Measurements from ENCODE around the gene RNF13.
"Not testable (repeated sequence)": the region's sequence is repeated elsewhere in the genome, so short reads cannot be mapped to it uniquely, and the experiment has no call there.

RNF13 gene

DNA sequence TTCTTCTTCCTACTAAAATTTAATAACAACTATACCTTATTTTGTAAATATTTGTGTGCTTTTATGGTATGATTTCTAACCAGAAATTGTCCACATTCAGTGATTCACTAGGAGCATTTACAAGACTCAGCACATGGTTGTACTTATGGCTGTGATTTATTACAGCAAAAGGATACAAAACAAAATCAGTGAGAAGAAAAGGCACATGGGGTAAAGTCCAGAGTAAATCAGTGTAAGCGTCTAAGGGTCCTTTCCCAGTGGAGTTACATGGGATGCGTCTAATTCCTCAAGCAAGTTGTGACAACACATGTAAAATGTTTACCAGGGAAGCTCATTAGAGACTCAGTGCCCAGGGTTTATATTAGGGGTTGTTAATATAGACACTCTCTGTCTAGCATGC lies 31.1 kb downstream of the RNF13 start:
- no peak for DNase-seq

DNA sequence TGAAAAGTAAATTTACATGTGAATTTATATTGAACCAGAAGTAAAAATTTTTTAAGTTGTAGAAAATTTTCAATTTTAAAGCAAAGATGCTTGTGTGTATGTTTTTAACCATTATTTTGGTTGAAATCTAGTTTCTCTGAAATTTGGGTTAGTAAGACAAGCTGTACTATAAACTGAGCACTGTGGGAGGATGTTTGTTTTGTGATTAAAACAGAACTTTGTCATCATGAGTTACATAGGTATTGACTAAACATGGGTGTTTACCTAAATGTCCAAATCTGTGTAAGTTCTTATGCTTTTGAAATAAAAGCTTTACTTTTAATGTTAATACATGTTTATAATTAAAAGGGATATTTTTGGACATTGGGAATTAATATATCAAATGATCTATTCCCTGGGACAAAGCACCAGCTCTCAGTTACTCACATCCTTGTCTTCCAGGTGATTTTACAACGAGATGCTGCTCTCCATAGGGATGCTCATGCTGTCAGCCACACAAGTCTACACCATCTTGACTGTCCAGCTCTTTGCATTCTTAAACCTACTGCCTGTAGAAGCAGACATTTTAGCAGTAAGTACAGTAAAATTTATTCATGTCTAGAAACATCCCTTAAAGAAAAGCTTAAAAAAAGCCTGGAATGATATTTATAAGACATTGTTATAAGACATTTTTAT lies 32.7 kb downstream of the RNF13 start:
- DNase-seq = no peak

DNA sequence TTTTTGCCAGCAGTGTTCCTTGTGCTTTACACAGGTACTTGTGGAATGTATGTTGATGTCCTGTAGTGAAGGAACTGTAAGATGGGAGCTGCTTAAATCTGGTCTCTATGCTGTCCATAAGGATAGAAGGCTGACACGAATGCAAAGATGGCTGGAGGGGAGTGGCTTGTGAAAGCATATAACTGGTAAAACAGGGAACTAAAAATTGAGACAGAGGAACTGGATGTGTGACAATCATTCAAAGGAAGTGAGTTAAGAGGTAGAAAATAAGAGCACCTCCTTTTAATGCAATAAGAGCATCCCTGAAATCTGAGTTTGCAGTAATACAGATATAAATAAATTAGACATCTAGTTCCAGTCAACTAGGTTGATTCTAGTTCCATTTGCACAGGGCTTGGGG lies 35.2 kb downstream of the RNF13 start:
- no peak for DNase-seq

DNA sequence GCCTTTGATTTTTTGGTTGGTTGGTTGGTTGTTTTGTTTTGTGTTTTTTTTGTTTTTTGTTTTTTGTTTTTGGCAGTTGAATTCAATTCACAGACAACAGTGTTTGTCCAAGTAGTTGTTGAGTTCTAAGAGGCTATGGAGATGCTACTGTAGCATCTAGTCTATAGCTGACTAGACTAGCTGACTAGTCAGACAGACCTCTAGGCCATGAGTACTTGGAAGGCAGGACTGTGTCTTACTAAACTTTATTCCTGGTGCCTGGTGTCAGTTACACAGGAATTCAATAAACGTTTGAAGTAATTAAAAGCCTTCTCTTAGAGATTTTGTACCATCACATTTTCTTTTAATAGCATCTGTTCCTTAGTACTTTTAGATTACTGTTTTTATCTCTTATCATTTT lies 35.7 kb downstream of the RNF13 start:
- no peak for DNase-seq

DNA sequence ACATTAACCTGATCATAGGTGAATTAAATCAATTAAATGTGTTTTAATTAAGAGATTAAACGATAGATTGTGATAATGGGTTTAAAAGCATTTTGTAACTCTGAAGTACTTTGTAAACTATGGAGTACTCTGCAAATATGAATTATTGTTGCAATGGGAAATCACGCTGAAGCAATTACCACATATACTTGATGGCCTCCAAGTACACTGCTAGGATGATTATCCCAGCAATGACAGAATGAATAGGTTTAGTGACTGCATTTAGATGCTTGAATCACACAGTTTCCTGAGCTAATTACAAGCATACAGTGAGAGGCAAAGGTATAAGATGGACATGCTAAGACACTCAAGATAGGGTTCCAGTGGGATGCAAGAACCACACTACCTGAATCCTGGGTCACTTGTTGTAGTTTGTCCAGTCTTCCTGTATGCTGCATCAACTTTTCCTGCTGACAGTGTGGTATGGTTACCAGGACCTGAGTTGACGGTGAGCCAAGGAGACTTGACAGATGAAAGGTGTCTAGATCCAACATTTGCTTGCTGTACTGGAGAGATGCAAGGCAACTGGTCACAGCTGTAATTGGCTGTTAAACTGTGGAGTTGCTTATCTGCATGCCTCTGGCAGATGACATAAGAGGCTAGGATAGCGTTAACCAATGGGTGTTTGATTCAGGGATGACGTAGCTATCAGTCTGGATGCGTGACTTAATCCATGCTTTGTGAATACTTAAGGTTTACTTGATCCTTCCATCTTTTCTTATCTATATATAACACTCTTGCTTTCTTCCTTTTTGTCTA lies 38.0 kb downstream of the RNF13 start:
- no peak for DNase-seq

DNA sequence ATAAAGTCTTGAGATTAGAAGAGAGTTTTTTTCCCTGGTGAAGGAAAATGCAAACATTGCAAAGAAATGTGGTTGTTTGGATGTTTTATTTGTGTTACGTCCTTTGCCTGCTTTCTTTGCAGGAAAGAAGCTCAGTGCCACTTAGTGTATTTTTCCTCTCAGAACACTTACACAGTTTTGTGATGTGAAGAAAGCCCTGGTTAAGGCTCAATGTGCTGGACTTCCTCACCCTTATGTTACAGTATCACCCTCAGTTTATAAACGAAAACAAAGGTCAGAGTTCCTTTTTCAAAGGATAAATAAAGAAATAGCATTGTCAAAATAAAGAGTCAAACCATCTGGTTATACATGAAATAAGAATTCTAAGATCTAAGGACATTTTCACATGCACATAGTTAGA lies 45.9 kb downstream of the RNF13 start:
- no peak for DNase-seq

DNA sequence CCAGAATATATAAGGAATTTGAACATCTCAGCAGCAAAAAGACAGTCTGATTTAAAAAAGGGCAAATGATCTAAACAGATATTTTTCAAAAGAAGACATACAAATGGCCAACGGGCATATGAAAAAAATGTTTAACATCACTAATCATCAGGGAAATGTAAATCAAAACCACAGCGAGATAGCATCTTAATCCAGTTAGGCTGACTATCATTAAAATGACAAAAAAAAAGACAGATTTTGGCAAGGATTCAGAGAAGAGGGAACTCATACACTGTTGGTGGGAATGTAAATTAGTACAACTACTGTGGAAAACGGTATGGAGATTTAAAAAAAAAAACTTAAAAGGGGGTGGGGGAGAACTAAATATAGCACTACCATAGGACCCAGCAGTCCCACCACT lies 47.9 kb downstream of the RNF13 start:
- DNase-seq = no peak

DNA sequence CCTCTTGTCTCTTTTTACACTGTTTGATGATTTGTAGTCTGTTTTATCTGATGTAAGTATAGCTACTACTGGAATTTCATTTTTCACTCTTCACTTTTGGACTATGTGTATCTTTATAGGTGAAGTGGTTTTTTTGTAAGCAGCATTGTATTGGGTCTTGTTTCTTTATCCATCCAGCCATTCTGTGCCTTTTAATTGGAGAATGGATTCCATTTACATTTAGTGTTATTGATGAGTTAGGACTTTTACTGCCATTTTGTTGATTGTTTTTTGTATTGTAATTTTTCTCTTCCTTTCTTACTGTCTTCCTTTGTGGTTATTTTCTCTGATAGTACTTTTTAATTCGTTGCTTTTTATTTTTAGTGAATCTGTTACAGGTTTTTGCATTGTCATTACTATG lies 54.5 kb downstream of the RNF13 start:
- no peak for DNase-seq

DNA sequence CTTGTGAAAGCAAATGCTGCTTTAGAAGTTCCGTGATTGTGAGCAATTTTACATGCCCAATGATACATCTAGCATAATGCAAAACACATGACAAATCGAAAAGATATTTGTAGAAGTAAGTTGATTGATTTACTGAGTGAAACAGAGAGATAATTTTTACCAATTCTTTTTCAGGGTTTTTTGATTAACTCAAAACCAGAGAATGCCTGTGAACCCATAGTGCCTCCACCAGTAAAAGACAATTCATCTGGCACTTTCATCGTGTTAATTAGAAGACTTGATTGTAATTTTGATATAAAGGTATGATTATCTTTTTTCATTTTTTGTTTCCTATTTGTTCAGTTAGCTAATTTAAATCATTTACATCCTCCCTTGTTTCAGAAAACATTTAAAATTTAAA lies 58.8 kb downstream of the RNF13 start:
- no peak for DNase-seq

DNA sequence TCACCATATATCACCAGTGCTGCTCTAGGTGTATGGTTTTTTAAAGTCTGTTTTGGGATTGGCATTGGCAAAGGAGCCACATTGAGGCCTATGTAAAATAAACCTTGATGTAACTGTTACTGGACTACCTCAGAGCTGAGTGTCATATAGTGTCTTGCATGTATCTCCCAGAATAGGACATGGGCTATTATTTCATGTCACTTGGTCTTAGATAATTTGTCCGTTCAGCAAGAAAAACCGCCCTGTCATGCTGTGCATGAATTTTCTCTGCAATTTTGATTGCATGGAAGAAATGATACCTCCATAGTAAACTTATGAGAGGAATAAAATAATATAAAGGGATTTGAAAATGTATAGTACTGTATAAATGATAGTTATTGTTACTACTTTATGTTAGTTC lies 59.6 kb downstream of the RNF13 start:
- no peak for DNase-seq

DNA sequence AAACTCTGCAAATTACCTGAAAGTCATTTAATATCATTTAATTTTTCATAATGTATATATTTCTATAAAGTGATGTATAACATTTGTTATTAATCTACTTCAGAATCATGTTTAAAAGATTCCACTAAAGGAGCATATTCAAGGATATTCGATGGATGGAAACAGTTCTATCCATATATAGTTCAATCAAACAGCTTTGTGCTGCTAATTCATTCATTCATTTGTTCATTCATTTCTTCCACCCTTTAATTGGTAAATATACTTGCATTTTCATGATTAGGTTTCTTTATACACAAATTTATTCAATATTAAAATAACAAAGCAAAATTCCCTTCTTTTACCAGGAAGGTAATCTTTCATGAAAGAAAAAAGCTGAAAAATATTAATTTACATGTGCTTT lies 64.7 kb downstream of the RNF13 start:
- DNase-seq = no peak

DNA sequence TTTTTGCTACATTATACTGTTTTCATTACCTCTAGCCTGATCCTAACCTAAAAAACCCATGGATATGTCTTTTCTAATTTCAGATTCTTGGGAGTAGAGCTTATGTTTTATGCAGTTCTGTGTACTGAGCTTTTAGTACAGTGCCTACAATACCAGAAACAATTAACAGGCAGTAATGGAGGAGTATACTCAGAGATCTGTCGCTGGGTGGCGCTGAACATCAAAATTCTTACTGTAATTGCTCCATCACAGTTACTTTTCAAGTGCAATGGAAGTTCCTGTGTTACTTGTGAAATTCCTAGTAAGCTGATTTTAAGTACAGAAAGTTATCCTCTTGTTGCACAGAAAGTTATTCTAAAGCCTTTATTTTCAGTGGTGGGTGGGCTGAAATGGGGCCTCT lies 66.9 kb downstream of the RNF13 start:
- DNase-seq = no peak

DNA sequence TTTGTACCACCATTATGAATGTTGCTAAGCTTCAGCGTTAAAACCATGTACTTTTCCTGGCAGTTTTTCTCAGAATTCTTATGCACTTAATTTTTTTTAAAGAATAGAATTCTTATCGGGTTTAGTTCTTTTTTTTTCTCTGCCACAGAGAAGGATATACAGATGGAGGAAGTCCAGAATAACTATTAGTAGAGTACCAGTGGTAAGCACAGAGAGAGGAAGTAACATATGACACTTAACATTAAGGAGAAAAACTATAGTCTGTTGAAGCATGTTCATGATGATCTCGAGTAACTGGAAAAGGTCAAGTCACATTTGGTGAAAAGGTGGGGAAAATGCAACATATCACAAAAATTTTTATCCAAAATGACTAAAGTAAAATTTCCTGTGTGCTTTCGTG lies 68.9 kb downstream of the RNF13 start:
- no peak for DNase-seq

DNA sequence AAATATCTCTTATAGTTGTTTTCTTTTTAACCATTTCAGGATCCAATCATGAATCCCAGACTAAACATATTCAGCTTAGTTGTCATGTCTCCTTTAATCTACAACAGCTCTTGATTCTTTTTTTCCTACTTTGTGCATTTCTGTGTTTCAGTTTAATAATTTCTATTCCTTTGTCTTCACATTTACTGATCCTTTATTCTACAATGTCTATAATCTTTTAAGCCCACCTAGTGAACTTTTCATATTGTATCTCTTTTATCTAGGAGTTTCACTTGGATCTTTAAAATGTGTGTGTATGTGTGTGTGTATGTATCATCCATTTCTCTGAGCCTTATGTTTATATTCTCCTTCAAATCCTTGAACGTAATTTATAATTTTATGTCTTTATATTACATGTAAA lies 70.1 kb downstream of the RNF13 start:
- DNase-seq = no peak

DNA sequence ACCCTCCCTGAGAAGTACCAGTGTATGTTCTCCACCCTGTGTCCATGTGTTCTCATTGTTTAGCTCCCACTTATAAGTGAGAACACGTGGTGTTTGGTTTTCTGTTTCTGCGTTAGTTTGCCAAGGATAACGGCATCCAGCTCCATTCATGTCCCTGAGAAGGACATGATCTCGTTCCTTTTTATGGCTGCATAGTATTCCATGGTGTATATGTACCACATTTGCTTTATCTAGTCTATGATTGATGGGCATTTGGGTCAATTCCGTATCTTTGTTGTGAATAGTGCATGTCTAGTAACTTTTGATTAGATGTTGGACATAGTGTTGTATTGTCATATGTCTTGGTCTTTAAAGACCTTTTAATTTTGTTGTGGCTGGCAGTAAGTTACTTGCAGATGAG lies 70.8 kb downstream of the RNF13 start:
- DNase-seq = not testable (repeated sequence)

DNA sequence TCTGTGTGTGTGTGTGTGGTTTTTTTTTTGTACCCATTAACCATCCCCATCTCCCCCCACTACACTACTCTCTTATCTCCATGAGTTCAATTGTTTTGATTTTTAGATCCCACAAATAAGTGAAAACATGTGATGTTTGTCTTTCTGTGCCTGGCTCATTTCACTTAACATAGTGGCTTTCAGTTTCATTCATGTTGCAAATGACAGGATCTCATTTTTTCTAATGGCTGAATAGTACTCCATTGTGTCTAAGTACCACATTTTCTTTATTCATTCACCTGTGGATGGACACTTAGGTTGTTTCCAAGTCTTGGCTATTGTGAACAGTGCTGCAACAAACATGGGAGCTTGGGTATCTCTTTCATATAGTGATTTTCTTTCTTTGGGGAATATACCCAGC lies 71.8 kb downstream of the RNF13 start:
- not testable (repeated sequence) for DNase-seq

DNA sequence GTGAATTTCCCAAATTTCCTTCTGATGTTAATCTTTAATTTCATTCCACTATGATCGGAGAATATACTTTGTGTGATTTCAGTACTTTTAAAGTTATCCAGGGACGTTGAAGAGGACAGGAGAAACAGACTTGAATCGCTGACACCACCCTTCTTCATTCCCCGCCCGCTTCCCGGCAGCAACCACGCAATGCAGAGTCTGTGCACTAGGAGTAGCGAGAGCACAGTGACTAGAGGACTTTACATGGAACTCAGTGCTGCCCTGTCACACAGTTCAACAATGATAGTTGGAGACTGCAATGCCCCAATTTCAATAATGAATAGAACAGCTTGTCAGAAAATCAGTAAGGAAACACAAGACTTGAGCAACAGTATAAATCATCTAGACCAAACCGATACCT lies 73.9 kb downstream of the RNF13 start:
- DNase-seq = no peak

DNA sequence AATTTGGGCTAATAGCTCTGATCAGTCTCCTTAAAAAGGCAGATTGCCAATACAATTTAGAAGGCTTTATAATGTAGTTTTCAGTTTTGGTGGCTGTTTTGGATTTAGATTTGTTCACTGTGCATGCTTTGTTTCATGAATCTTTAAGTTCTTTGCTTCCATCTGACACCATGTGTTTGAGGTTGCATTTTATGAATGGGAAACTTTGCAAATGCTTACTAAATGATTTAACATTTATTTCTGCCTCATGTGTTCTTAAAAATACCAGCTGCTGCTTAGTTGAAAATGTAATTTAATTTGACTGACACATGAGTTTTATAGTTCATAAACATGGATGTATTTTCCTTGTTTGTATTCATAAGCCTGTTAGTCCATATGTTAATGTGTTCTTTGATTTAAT lies 78.6 kb downstream of the RNF13 start:
- no peak for DNase-seq

DNA sequence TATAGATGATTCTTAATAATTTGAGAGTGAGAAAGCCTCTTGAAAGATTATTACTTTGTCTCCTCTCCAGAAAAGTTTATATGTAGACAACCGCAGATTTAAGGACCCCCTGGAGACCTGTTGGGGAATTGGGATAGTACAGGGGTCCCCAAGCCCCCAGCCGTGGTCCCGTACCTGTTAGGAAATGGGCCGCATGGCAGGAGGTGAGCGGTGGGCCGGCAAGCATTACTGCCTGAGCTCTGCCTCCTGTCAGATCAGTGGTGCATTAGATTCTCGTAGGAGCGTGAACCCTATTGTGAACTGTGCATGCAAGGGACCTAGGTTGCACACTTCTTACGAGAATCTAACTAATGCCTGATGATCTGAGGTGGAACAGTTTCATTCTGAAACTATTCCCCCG lies 79.4 kb downstream of the RNF13 start:
- no peak for DNase-seq

DNA sequence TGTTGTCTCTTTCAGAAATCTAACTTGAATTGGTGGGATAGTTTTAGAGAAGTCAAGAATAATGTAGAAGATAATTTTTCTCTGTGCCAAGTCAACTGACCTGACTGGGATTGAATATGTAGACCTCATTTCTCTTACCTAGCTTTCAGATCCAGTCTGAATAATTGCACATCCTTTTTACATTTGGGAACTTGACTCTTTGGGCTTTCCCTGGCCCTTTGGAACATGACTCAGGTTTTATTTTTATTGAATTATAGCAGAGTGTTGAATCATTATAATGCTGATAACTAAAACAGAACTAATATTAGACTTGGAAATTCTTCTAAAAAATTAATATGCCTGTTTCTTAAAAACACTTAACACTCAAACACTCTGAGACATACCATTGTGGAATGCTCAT lies 81.2 kb downstream of the RNF13 start:
- DNase-seq = no peak

DNA sequence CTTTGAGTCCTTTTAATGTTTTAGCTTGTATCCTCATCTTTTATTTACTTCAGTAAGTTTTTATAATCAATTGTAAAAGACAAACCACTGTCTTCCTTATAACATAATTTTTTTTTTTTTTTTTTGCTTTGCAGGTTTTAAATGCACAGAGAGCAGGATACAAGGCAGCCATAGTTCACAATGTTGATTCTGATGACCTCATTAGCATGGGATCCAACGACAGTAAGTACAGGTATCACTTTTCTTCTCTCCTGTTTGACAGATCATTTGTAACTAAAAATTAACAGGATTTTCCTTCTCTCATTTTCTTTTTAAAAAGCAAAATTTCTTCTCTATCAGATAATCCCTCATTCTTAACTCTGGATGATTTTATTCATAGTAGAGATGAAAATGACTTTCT lies 82.3 kb downstream of the RNF13 start:
- DNase-seq = no peak

DNA sequence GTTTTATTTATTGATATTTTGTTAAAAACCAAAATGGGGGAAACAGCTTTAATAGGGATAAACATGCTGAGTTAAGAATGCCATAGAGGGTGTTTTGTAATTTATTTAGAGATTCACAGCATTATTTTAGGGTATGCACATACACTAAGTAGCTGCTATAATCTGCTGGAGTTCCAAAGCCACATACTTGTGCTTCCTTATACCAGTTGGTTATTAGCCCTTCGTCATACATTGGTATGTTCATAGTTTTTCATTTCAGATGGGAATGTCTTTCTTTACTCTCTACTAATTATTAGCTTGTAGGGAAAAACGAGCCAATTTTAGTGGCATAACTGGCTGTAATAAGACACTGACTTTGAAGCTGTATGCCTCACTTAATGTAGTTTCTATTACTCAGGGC lies 82.8 kb downstream of the RNF13 start:
- no peak for DNase-seq

DNA sequence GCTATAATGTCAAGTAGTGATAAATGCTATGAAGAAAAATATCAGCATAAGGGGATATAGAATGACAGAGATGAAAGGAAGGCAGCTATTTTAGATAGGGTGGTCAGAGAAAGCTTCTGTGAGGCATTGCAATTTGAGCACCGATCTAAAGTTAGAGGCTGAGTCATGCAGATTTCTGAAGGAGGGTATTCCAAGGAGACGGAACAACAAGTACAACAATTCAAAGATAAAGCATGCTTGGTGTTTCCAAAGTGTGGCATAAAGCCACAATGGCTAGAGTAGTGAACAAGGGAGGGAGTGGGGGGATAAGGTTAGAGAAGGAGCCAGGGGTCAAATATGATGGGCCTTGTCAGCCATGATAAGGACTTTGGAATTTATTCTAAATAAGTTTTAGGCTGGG lies 85.8 kb downstream of the RNF13 start:
- no peak for DNase-seq

DNA sequence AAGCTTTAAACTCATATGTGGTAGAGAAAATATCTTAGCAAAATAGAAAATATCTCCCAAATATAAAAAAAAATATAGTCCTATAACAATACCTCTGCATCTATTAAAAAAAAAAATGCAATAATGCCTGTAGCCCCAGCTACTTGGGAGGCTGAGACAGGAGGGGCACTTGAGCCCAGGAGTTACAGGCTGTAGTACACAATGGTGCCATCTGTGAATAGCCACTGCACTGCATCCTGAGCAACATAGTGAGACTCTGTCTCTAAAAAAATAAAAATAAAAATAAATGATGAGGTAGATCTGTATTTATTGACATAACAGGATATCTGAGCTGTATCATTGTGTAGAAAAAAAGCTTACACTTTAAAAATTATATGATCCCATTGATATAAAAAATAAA lies 87.3 kb downstream of the RNF13 start:
- no peak for DNase-seq

DNA sequence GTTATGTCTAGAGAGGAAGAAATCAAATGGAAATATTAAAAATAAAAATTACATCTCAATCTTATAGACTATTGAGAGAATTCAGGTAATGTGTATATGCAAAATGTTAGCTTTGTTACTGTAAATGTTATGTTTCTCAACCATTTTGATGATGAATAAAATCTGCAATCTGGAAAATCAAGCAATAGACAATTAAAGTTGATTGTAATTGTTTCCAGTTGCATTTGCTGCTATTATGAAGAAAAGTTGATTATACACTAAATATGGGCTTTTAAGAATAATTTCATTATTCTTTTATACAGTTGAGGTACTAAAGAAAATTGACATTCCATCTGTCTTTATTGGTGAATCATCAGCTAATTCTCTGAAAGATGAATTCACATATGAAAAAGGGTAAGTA lies 88.8 kb downstream of the RNF13 start:
- DNase-seq = no peak

All from stimulated activated naive CD4-positive, alpha-beta T cell (primary cell).